Mesendoderm (in vitro differentiated cells): ENCODE data around the gene ERC2.

Source experiments
- DNase-seq: peaks from one replicate; pipeline ENCODE4 v3.0.0; 2013
- H2AK5ac ChIP-seq: 2 replicates; pipeline ENCODE4 v1.6.1; 2013; ENCODE audit warnings: low read length, inconsistent platforms
- H2BK120ac ChIP-seq: 2 replicates; pipeline ENCODE4 v1.6.1; 2013; ENCODE audit warnings: low read depth, mild to moderate bottlenecking, low read length, moderate library complexity, mixed read lengths
- H2BK15ac ChIP-seq: replicated peaks from 2 replicates; pipeline ENCODE4 v1.6.1; 2013; ENCODE audit warnings: low read depth, mild to moderate bottlenecking, moderate library complexity
- H2BK5ac ChIP-seq: 2 replicates; pipeline ENCODE4 v1.6.1; 2013; ENCODE audit warnings: low read length, inconsistent platforms
- H3K18ac ChIP-seq: 2 replicates; pipeline ENCODE4 v1.6.1; 2013; ENCODE audit warnings: mild to moderate bottlenecking, low read length, mixed read lengths
- H3K23ac ChIP-seq: one replicate; pipeline ENCODE4 v1.6.1; 2013; ENCODE audit warnings: low read length
- H3K27ac ChIP-seq: 2 replicates; pipeline ENCODE4 v1.5.1; 2013; ENCODE audit warnings: low read depth, mild to moderate bottlenecking, inconsistent platforms, low read length, moderate library complexity
- H3K27me3 ChIP-seq: 2 replicates; pipeline ENCODE4 v1.6.1; 2013; ENCODE audit warnings: low read length, control low read depth, mild to moderate bottlenecking, inconsistent platforms; ENCODE audit not compliant: insufficient read depth, poor library complexity
- H3K36me3 ChIP-seq: 2 replicates; pipeline ENCODE4 v1.6.1; 2013; ENCODE audit warnings: low read length, inconsistent platforms; ENCODE audit not compliant: control insufficient read depth, insufficient read depth
- H3K4ac ChIP-seq: one replicate; pipeline ENCODE4 v1.6.1; 2013; ENCODE audit warnings: low read depth, mild to moderate bottlenecking, low read length, moderate library complexity
- H3K4me1 ChIP-seq: 2 replicates; pipeline ENCODE4 v1.6.1; 2013; ENCODE audit warnings: low read depth, low read length, inconsistent platforms; ENCODE audit not compliant: control insufficient read depth
- H3K4me2 ChIP-seq: 2 replicates; pipeline ENCODE4 v1.6.1; 2013; ENCODE audit warnings: low read length
- H3K4me3 ChIP-seq: 2 replicates; pipeline ENCODE4 v1.5.1; 2013; ENCODE audit warnings: mild to moderate bottlenecking, low read length
- H3K56ac ChIP-seq: one replicate; pipeline ENCODE4 v1.6.1; 2013; ENCODE audit warnings: low read length
- H3K79me1 ChIP-seq: 2 replicates; pipeline ENCODE4 v1.6.1; 2013; ENCODE audit warnings: low read length, inconsistent platforms
- H3K79me2 ChIP-seq: 2 replicates; pipeline ENCODE4 v1.6.1; 2013; ENCODE audit warnings: mild to moderate bottlenecking, low read length; ENCODE audit not compliant: control insufficient read depth, insufficient read depth
- H3K9ac ChIP-seq: 2 replicates; pipeline ENCODE4 v1.6.1; 2013; ENCODE audit warnings: low read length, inconsistent platforms
- H4K5ac ChIP-seq: one replicate; pipeline ENCODE4 v1.6.1; 2013; ENCODE audit warnings: low read length
- H4K8ac ChIP-seq: one replicate; pipeline ENCODE4 v1.6.1; 2013; ENCODE audit warnings: low read depth, mild to moderate bottlenecking, control low read depth, low read length, moderate library complexity
- WGBS: extraction: QIAGEN DNeasy Blood & Tissue Kit; methylation state at CpG from one replicate; pipeline ENCODE4 v1.1.7; 2013; ENCODE audit warnings: low lambda C conversion rate, missing lambda C conversion rate; ENCODE audit not compliant: insufficient coverage; ENCODE audit errors: extremely low coverage; 5-methylcytosine and 5-hydroxymethylcytosine counted together

ERC2 gene

DNA sequence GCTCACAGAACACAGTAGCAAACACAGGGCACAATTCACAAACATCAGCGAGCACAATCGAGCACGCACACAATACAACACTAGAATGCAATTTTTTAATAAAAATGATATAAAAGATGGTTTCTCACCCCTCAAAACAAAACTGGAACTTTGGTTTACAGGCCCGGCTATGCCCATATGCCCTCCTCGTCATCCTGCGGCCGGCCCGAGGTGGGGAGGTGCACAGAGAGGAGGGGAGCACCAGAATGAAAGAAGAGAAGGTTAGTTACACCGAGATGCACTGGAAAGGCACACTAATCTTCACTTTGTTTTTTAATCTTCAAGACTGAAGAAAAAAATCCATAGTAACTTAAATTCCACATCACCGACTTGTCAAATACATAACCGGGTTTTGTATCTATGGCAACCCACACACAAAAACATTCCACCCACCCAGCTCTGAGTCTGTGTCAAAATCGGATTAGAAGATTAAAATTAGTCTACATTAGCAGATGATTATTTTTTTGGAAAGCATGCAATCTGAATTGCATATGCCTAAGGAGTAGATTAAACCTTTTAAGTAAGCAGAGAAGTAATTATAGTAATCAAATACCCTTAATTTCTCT is 784.5 kb downstream of the ERC2 start:
- Histone ChIP-seq H3K4me2 (no peak overlapping the region), H3K4me1 (peaks cover 2% of the 10 kb centered on the region), H3K79me2 (no peaks in the 10 kb centered on the region), H3K4ac (no peak overlapping the region), H3K18ac (no peak overlapping the region), H2BK5ac (no peak overlapping the region), H2BK15ac (no peak overlapping the region), H3K4me3 (no peak overlapping the region), H3K27me3 (no peaks in the 10 kb centered on the region), H3K36me3 (no peaks in the 10 kb centered on the region), H3K23ac (no peak overlapping the region), H4K8ac (no peak overlapping the region), H3K9ac (no peak overlapping the region), H2AK5ac (no peak overlapping the region), H3K79me1 (no peaks in the 10 kb centered on the region), H4K5ac (no peak overlapping the region), H2BK120ac (no peak overlapping the region), H3K56ac (no peak overlapping the region), H3K27ac (no peak overlapping the region)
- no CpG with 5 or more reads among the region's 12 CpGs for WGBS
- no peak for DNase-seq

DNA sequence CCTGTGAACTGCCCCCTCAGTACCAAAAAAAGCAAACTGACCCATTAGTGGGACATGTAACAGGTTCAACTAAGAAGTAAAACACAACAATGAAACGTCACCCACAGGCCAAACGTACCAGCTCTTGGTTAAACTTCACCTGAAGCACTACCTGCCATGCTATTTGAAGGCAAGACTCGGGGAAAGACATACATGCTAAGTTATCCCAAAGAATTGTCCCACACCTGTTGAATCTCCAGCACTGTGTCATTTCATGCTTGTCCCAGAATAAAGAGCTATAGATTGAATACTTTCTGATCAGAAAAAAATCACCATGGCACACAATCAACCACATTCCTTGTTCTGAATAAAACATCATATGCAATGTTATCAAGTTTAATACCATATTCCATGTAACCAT is 785.8 kb downstream of the ERC2 start:
- Histone ChIP-seq H3K9ac (no peak overlapping the region), H3K4ac (no peak overlapping the region), H3K56ac (no peak overlapping the region), H3K36me3 (no peaks in the 10 kb centered on the region), H2AK5ac (no peak overlapping the region), H4K8ac (no peak overlapping the region), H2BK120ac (no peak overlapping the region), H3K79me2 (no peaks in the 10 kb centered on the region), H3K4me2 (no peak overlapping the region), H3K18ac (no peak overlapping the region), H3K23ac (no peak overlapping the region), H3K27ac (no peak overlapping the region), H3K79me1 (no peaks in the 10 kb centered on the region), H3K4me3 (no peak overlapping the region), H3K4me1 (peaks cover 1% of the 10 kb centered on the region), H3K27me3 (no peaks in the 10 kb centered on the region), H2BK5ac (no peak overlapping the region), H4K5ac (no peak overlapping the region), H2BK15ac (no peak overlapping the region)
- DNase-seq: no peak
- no CpG with 5 or more reads among the region's 3 CpGs for WGBS

DNA sequence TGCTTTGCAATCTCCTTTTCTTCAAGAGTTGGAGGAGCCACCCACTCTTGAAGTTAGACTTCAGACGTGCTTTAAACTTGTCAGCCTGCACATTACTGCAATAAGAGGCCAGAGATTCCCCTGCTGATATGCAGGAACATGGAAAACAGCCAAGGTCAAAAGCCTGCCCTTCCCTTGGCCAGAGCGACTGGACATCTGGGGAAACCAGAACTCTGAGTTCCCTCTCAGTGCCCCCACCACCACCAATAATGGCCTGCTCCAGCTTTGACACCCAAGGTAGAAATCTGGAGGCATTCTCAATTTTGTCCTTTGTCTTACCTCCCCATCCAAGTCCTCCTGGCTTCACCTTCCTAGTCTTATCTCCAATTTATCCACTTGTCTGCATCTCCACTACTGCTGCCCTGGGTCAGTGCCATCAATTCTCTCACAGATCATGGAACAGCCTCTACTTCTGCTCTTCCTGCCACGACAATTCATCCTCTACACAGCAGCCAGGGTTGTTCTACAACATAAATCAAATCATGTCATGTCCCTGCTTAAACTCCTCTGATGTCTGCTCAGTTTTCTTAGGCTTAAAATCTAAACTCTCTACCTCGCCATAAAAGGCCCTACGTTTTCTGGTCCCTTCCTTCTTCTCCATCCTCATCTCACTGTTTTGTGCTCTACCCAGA is 789.6 kb downstream of the ERC2 start:
- Histone ChIP-seq H2BK5ac (no peak overlapping the region), H4K5ac (no peak overlapping the region), H3K27me3 (no peaks in the 10 kb centered on the region), H3K4me3 (no peak overlapping the region), H2BK15ac (no peak overlapping the region), H3K18ac (no peak overlapping the region), H3K27ac (no peak overlapping the region), H3K4ac (no peak overlapping the region), H2BK120ac (no peak overlapping the region), H4K8ac (no peak overlapping the region), H2AK5ac (no peak overlapping the region), H3K4me1 (no peaks in the 10 kb centered on the region), H3K36me3 (no peaks in the 10 kb centered on the region), H3K79me2 (no peaks in the 10 kb centered on the region), H3K56ac (no peak overlapping the region), H3K9ac (no peak overlapping the region), H3K4me2 (no peak overlapping the region), H3K79me1 (no peaks in the 10 kb centered on the region), H3K23ac (no peak overlapping the region)
- DNase-seq: no peak
- WGBS: no CpG with 5 or more reads among the region's 5 CpGs

DNA sequence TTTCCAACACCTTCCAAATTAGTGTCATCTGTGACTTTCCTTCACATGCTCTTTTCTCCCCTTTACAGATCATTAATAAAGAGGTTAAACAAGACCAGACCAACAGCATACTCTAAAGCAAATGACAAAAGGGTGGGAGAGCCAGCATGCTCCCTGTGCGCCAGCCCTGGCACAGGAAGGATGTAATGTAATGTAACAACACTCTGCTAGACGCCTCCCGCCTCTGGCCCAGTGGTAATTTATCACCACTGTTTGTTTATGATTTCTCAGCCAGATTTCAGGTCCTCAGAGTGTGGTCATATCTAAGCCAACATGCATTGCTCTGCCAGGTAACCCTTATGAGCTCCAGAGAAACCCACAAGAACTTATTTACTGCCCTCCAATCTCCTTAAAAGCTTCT is 791.6 kb downstream of the ERC2 start:
- no peak for DNase-seq
- Histone ChIP-seq H2BK15ac (no peak overlapping the region), H2AK5ac (no peak overlapping the region), H3K79me2 (no peaks in the 10 kb centered on the region), H3K23ac (no peak overlapping the region), H3K27ac (no peak overlapping the region), H2BK120ac (no peak overlapping the region), H4K8ac (no peak overlapping the region), H3K4ac (no peak overlapping the region), H3K27me3 (no peaks in the 10 kb centered on the region), H3K4me1 (no peaks in the 10 kb centered on the region), H2BK5ac (no peak overlapping the region), H3K9ac (no peak overlapping the region), H3K36me3 (no peaks in the 10 kb centered on the region), H3K4me3 (no peak overlapping the region), H3K4me2 (no peak overlapping the region), H3K79me1 (no peaks in the 10 kb centered on the region), H3K56ac (no peak overlapping the region), H4K5ac (no peak overlapping the region), H3K18ac (no peak overlapping the region)
- WGBS: no CpG with 5 or more reads among the region's 3 CpGs

DNA sequence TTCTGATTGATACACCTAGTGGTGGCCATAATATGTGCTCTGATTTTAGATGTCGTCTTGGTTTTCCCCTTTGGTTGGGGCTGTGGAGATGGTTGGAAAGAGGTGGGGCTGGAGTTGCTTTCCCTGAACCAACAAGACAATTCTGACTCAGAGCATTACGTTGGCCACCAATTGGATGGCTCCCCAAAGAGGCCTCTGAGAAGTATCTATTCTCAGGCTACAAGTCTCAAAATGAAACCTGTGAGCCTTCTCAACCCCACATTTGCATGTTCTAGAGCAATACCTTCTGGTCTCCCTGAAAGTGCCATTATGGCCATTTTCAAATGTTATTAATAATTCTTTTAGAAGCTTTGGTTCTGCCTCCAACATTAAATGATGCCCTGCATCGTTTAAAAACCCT is 792.8 kb downstream of the ERC2 start:
- H4K8ac ChIP-seq: no peak overlapping the region
- no peaks in the 10 kb centered on the region for H3K27me3 ChIP-seq
- H3K79me1 ChIP-seq: no peaks in the 10 kb centered on the region
- WGBS: no CpG with 5 or more reads among the region's 3 CpGs
- no peak overlapping the region for H3K4ac ChIP-seq
- no peak overlapping the region for H2BK15ac ChIP-seq
- H2BK120ac ChIP-seq: no peak overlapping the region
- no peaks in the 10 kb centered on the region for H3K79me2 ChIP-seq
- no peak overlapping the region for H3K23ac ChIP-seq
- no peak overlapping the region for H3K18ac ChIP-seq
- H4K5ac ChIP-seq: no peak overlapping the region
- no peak overlapping the region for H2BK5ac ChIP-seq
- DNase-seq: no peak
- no peak overlapping the region for H2AK5ac ChIP-seq
- H3K9ac ChIP-seq: no peak overlapping the region
- no peak overlapping the region for H3K4me2 ChIP-seq
- no peak overlapping the region for H3K56ac ChIP-seq
- H3K27ac ChIP-seq: no peak overlapping the region
- no peaks in the 10 kb centered on the region for H3K36me3 ChIP-seq
- no peak overlapping the region for H3K4me3 ChIP-seq
- H3K4me1 ChIP-seq: no peaks in the 10 kb centered on the region

DNA sequence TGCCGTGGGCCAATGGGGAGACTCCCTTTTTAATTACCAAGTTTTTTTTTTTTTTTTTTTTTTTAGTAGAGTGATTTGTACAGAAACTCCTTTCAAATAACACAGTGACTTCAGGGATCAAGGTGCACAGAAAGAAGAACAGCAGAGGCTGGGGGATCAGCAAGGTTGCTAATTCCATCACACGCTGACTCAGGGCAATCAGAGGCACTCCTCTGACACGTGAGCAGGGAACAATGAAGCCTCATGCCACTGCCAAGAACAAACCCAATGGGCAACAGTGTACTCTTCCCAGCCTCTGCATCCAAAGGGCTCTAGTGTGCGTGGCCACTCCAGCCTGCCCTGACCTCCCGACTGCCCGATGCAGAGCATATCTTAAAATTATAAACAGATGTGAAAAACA is 794.5 kb downstream of the ERC2 start:
- H3K56ac ChIP-seq: no peak overlapping the region
- no peak overlapping the region for H4K5ac ChIP-seq
- H3K4ac ChIP-seq: no peak overlapping the region
- H3K4me2 ChIP-seq: no peak overlapping the region
- H3K79me1 ChIP-seq: no peaks in the 10 kb centered on the region
- no peak overlapping the region for H2BK15ac ChIP-seq
- no peak overlapping the region for H3K27ac ChIP-seq
- no peak overlapping the region for H3K9ac ChIP-seq
- H3K36me3 ChIP-seq: no peaks in the 10 kb centered on the region
- WGBS: no CpG with 5 or more reads among the region's 6 CpGs
- H3K27me3 ChIP-seq: no peaks in the 10 kb centered on the region
- H2AK5ac ChIP-seq: no peak overlapping the region
- no peak overlapping the region for H4K8ac ChIP-seq
- DNase-seq: no peak
- H2BK5ac ChIP-seq: no peak overlapping the region
- H3K18ac ChIP-seq: no peak overlapping the region
- no peaks in the 10 kb centered on the region for H3K79me2 ChIP-seq
- no peak overlapping the region for H2BK120ac ChIP-seq
- H3K4me1 ChIP-seq: no peaks in the 10 kb centered on the region
- H3K23ac ChIP-seq: no peak overlapping the region
- no peak overlapping the region for H3K4me3 ChIP-seq
